H1 (cell line): ENCODE results near the gene GRAMD1C. TPM values are rescaled to one million over a fixed set of nuclear protein-coding genes. Genes with fewer than 3 reads are reported as not detected.

ENCODE experiments used
- CTCF ChIA-PET: fragments of 300-600 bp; sonication (Branson Sonifier 250); formaldehyde crosslinking; loops from one replicate; lab custom pipeline; 2021; ENCODE audit not compliant: partially characterized antibody; lab: Charles Lee
- POLR2A ChIA-PET: fragments of 300-600 bp; sonication (Branson Sonifier 250); formaldehyde crosslinking; loops from one replicate; lab custom pipeline; 2021; ENCODE audit warnings: inconsistent platforms; ENCODE audit not compliant: partially characterized antibody; lab: Charles Lee
- DNase-seq, 2 experiments: peaks; one replicate each; pipeline versions ENCODE4 v3.0.0 to v3.0.0-alpha.2; 2010 to 2022; ENCODE audit warnings: low spot score in 2 of 2, low read depth in 1 of 2, mixed read lengths in 1 of 2
- FAIRE-seq: peaks from 2 replicates; lab custom pipeline; 2011; peaks lifted over from hg19 to GRCh38; lab: Jason Lieb, UNC
- H2AFZ ChIP-seq: 2 replicates; pipeline ENCODE4 v1.8.1; 2012; ENCODE audit warnings: low read length, inconsistent platforms
- H2AK5ac ChIP-seq: 2 replicates; pipeline ENCODE4 v1.6.1; 2013; ENCODE audit warnings: low read depth, low read length
- H2BK120ac ChIP-seq: replicated peaks from 2 replicates; pipeline ENCODE3; 2013; ENCODE audit warnings: low read depth, low read length, inconsistent platforms
- H2BK12ac ChIP-seq: 2 replicates; pipeline ENCODE4 v1.6.1; 2013; ENCODE audit warnings: low read depth, low read length
- H2BK15ac ChIP-seq: 2 replicates; pipeline ENCODE4 v1.6.1; 2013; ENCODE audit warnings: low read length
- H2BK20ac ChIP-seq: 2 replicates; pipeline ENCODE4 v1.6.1; 2013; ENCODE audit warnings: low read length
- H2BK5ac ChIP-seq: 2 replicates; pipeline ENCODE4 v1.6.1; 2013; ENCODE audit warnings: low read depth, low read length
- H3K14ac ChIP-seq: 2 replicates; pipeline ENCODE4 v1.6.1; 2013; ENCODE audit warnings: inconsistent platforms; ENCODE audit not compliant: insufficient read length
- H3K18ac ChIP-seq: 2 replicates; pipeline ENCODE4 v1.6.1; 2013; ENCODE audit warnings: low read length; ENCODE audit errors: extremely low read depth
- H3K23ac ChIP-seq: 2 replicates; pipeline ENCODE4 v1.6.1; 2013; ENCODE audit warnings: inconsistent platforms; ENCODE audit not compliant: insufficient read length
- H3K23me2 ChIP-seq: 2 replicates; pipeline ENCODE4 v1.6.1; 2013; ENCODE audit warnings: low read depth, low read length
- H3K27ac ChIP-seq: 2 replicates; pipeline ENCODE4 v1.6.1; 2011; ENCODE audit warnings: low read depth, low read length, inconsistent platforms
- H3K27me3 ChIP-seq, 4 experiments: replicated peaks in 1 of 4; 1 replicate in 1 of 4; 2 replicates in 3 of 4; pipeline versions ENCODE4 v1.6.1 to v1.8.1; 2011 to 2013; ENCODE audit warnings: low read length in 3 of 4, mild to moderate bottlenecking in 3 of 4, inconsistent platforms in 2 of 4, mixed read lengths in 2 of 4, moderate library complexity in 1 of 4; ENCODE audit not compliant: control insufficient read depth in 3 of 4, insufficient read depth in 3 of 4; ENCODE audit errors: extremely low read depth in 1 of 4
- H3K36me3 ChIP-seq, 4 experiments: 2 replicates each; pipeline versions ENCODE4 v1.6.1 to v1.8.1; 2011 to 2013; ENCODE audit warnings: mild to moderate bottlenecking in 4 of 4, low read length in 3 of 4, moderate library complexity in 2 of 4, control low read depth in 1 of 4, inconsistent platforms in 1 of 4; ENCODE audit not compliant: insufficient read depth in 4 of 4, control insufficient read depth in 2 of 4
- H3K4ac ChIP-seq: replicated peaks from 2 replicates; pipeline ENCODE3; 2013; ENCODE audit warnings: low read length, low read depth, mixed read lengths, inconsistent platforms; ENCODE audit not compliant: insufficient read length
- H3K4me1 ChIP-seq, 4 experiments: replicated peaks in 1 of 4; 1 replicate in 1 of 4; 2 replicates in 3 of 4; pipeline versions ENCODE4 v1.6.1 to v1.8.1; 2011 to 2013; ENCODE audit warnings: low read length in 3 of 4, inconsistent platforms in 2 of 4, mixed read lengths in 1 of 4; ENCODE audit not compliant: insufficient read depth in 4 of 4, control insufficient read depth in 3 of 4
- H3K4me2 ChIP-seq, 2 experiments: 2 replicates each; pipeline versions ENCODE4 v1.6.1 to v1.8.1; 2011 to 2013; ENCODE audit warnings: low read depth in 2 of 2, low read length in 2 of 2, control low read depth in 1 of 2, inconsistent platforms in 1 of 2, mild to moderate bottlenecking in 1 of 2; ENCODE audit not compliant: insufficient read depth in 1 of 2
- H3K4me3 ChIP-seq, 4 experiments: fragments of 200-600, 300-600 bp in 1 of 4; sonication (generic), shearing (Covaris generic), sonication (Bioruptor Twin) in 1 of 4; 2 replicates each; pipeline versions ENCODE4 v1.5.1 to v1.8.1; 2011 to 2016; ENCODE audit warnings: low read length in 4 of 4, low read depth in 3 of 4, control low read depth in 2 of 4, inconsistent platforms in 2 of 4, mild to moderate bottlenecking in 2 of 4, mixed read lengths in 1 of 4, moderate library complexity in 1 of 4; ENCODE audit not compliant: insufficient read depth in 2 of 4; ENCODE audit errors: extremely low read depth in 1 of 4
- H3K56ac ChIP-seq: replicated peaks from 2 replicates; pipeline ENCODE3; 2013; ENCODE audit warnings: low read depth, mild to moderate bottlenecking, mixed read lengths, low read length, inconsistent platforms; ENCODE audit not compliant: insufficient read length
- H3K79me1 ChIP-seq: 2 replicates; pipeline ENCODE4 v1.6.1; 2013; ENCODE audit warnings: low read depth, low read length, control low read depth
- H3K79me2 ChIP-seq, 2 experiments: 2 replicates each; pipeline versions ENCODE4 v1.6.1 to v1.8.1; 2012 to 2013; ENCODE audit warnings: low read length in 2 of 2, mild to moderate bottlenecking in 2 of 2, inconsistent platforms in 1 of 2; ENCODE audit not compliant: insufficient read depth in 2 of 2, control insufficient read depth in 1 of 2
- H3K9ac ChIP-seq, 4 experiments: replicated peaks in 1 of 4; 1 replicate in 1 of 4; 2 replicates in 3 of 4; pipeline versions ENCODE4 v1.6.1 to v1.8.1; 2011 to 2013; ENCODE audit warnings: low read depth in 3 of 4, low read length in 3 of 4, control low read depth in 2 of 4, mild to moderate bottlenecking in 2 of 4, moderate library complexity in 2 of 4, inconsistent platforms in 1 of 4; ENCODE audit errors: extremely low read depth in 1 of 4
- H3K9me3 ChIP-seq, 2 experiments: 2 replicates each; pipeline versions ENCODE4 v1.6.1 to v1.8.1; 2012 to 2013; ENCODE audit warnings: mild to moderate bottlenecking in 2 of 2, moderate library complexity in 2 of 2, control low read depth in 1 of 2, inconsistent platforms in 1 of 2, low read depth in 1 of 2, low read length in 1 of 2, mixed read lengths in 1 of 2; ENCODE audit not compliant: insufficient read depth in 2 of 2
- H4K20me1 ChIP-seq, 2 experiments: replicated peaks in 1 of 2; 2 replicates each; pipeline versions ENCODE3 to v1.8.1; 2011 to 2013; ENCODE audit warnings: inconsistent platforms in 2 of 2, low read length in 2 of 2, mild to moderate bottlenecking in 1 of 2; ENCODE audit not compliant: insufficient read depth in 2 of 2, control insufficient read depth in 1 of 2
- H4K5ac ChIP-seq: 2 replicates; pipeline ENCODE4 v1.6.1; 2013; ENCODE audit warnings: low read length, low read depth, mixed read lengths, inconsistent platforms; ENCODE audit not compliant: insufficient read length
- H4K8ac ChIP-seq: 2 replicates; pipeline ENCODE4 v1.8.0; 2013; ENCODE audit warnings: mild to moderate bottlenecking, moderate library complexity, low read length, inconsistent platforms; ENCODE audit not compliant: insufficient read depth; ENCODE audit errors: extremely low read depth
- H4K91ac ChIP-seq: replicated peaks from 2 replicates; pipeline ENCODE3; 2013; ENCODE audit warnings: low read length, mixed read lengths, inconsistent platforms; ENCODE audit not compliant: insufficient read length
- RFX5 ChIP-seq: IDR thresholded peaks from 2 replicates; pipeline ENCODE4 v1.6.1; 2011; ENCODE audit warnings: low read depth, low read length, improper control_type of control experiment, borderline replicate concordance
- RNF2 ChIP-seq: fragments of 200-900, 300-1000 bp; sonication (generic); IDR thresholded peaks from 2 replicates; pipeline ENCODE4 v1.7.1; 2016; ENCODE audit warnings: borderline replicate concordance, low read depth, mild to moderate bottlenecking, antibody characterized with exemption, low read length; ENCODE audit not compliant: poor library complexity, severe bottlenecking; ENCODE audit errors: missing control alignments
- TEAD4 ChIP-seq: IDR thresholded peaks from 2 replicates; pipeline ENCODE4 v1.6.1; 2012; ENCODE audit warnings: low read depth, low read length, inconsistent platforms, mixed read lengths
- WGBS, 2 experiments: shearing (Covaris generic) in 1 of 2; methylation state at CpG; one replicate each; pipeline versions ENCODE4 v1.1.6 to v1.1.7; 2013 to 2015; ENCODE audit warnings: low lambda C conversion rate in 2 of 2, mixed read lengths in 2 of 2, inconsistent platforms in 1 of 2, low coverage in 1 of 2, missing lambda C conversion rate in 1 of 2; ENCODE audit not compliant: insufficient replicate concordance in 2 of 2, insufficient coverage in 1 of 2, insufficient read length in 1 of 2; ENCODE audit errors: extremely low coverage in 1 of 2, missing lambda C conversion rate in 1 of 2; 5-methylcytosine and 5-hydroxymethylcytosine counted together
- polyA plus RNA-seq, 7 experiments: library from polyadenylated mRNA; depleted of rRNA in 3 of 7; stranded (reverse) in 5 of 7; unstranded in 2 of 7; fragments of >200 nt in 5 of 7; fragments of 200-250 nt in 2 of 7; gene quantifications; 1 replicate in 5 of 7; 2 replicates in 1 of 7; 4 replicates in 1 of 7; pipeline versions ENCODE4 v1.2.1 to v1.2.3, GENCODE V29; 2011 to 2013; ENCODE audit warnings: missing spikeins in 2 of 7, mixed read lengths in 2 of 7
- total RNA-seq: library from RNA; stranded (reverse); fragmentation: NEBNext Ultra II Directional; extraction: Animal tissue kit (Norgen Biotek cat#: 25700); gene quantifications from 2 replicates; pipeline ENCODE4 v1.2.1, GENCODE V29; 2021
- TF ChIP-seq, protein P1 (sequence below): IDR thresholded peaks from 2 replicates; pipeline ENCODE4 v1.6.1; 2012; ENCODE audit warnings: low read length, inconsistent platforms

Gene GRAMD1C
- total and polyA plus RNA-seq, 2 of the 8 experiments (the other 6 are each of a cell fraction or from before 2014, with no cell fraction given): 0.62 to 2.1 TPM

DNA sequence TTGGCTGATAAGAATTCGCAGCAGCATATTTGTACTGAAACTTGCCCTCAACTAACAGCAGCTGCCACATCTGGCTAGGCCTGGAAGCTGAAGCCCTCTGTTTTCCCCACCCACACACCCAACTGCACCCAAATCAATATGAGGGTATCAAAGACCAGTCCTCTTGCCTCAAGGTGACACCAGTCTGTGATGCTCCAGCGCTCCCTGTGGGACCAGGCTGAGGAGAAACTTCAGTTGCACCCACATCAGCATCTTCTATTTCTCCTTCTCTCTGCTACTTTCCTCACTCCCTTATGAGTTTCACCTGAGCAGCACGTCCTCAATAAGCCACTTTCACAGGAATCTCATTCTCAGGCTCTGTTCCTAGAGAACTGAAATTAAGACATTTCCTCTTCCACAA lies 18.7 kb upstream of the GRAMD1C start:
- no peak overlapping the region for H3K4me3 ChIP-seq
- no peaks in the 10 kb centered on the region for H3K9me3 ChIP-seq
- no peaks in the 10 kb centered on the region for H3K36me3 ChIP-seq
- H3K14ac ChIP-seq: no peak overlapping the region
- WGBS, 2 experiments: 78% methylated on average over 3 of the region's 3 CpGs; no CpG with 5 or more reads in 1 of the 2 experiments
- no peak overlapping the region for H3K4me2 ChIP-seq
- H3K79me1 ChIP-seq: no peaks in the 10 kb centered on the region
- DNase-seq: no peak
- CTCF ChIA-PET: no interaction called here
- H3K23me2 ChIP-seq: no peaks in the 10 kb centered on the region
- no peak overlapping the region for H2BK5ac ChIP-seq
- no peak overlapping the region for H2BK20ac ChIP-seq
- no peaks in the 10 kb centered on the region for H3K27me3 ChIP-seq
- no peak overlapping the region for H2BK120ac ChIP-seq
- H3K4ac ChIP-seq: no peak overlapping the region
- H4K5ac ChIP-seq: no peak overlapping the region
- no peak overlapping the region for H3K27ac ChIP-seq
- no peak overlapping the region for H3K56ac ChIP-seq
- no peaks in the 10 kb centered on the region for H4K20me1 ChIP-seq
- no peak overlapping the region for H4K8ac ChIP-seq
- TF ChIP-seq, protein P1, sequence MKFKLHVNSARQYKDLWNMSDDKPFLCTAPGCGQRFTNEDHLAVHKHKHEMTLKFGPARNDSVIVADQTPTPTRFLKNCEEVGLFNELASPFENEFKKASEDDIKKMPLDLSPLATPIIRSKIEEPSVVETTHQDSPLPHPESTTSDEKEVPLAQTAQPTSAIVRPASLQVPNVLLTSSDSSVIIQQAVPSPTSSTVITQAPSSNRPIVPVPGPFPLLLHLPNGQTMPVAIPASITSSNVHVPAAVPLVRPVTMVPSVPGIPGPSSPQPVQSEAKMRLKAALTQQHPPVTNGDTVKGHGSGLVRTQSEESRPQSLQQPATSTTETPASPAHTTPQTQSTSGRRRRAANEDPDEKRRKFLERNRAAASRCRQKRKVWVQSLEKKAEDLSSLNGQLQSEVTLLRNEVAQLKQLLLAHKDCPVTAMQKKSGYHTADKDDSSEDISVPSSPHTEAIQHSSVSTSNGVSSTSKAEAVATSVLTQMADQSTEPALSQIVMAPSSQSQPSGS: no peak
- TF ChIP-seq TEAD4: no peak
- TF ChIP-seq RNF2: no peak
- TF ChIP-seq RFX5: no peak
- TF ChIP-seq, all 59 proteins: peak for 0
- no peak overlapping the region for H2AFZ ChIP-seq
- no peak overlapping the region for H3K9ac ChIP-seq
- H4K91ac ChIP-seq: no peak overlapping the region
- H3K23ac ChIP-seq: no peak overlapping the region
- FAIRE-seq: no peak
- H3K79me2 ChIP-seq: no peaks in the 10 kb centered on the region
- no peak overlapping the region for H3K18ac ChIP-seq
- no peaks in the 10 kb centered on the region for H3K4me1 ChIP-seq
- H2BK12ac ChIP-seq: no peak overlapping the region
- no peak overlapping the region for H2AK5ac ChIP-seq
- POLR2A ChIA-PET: no interaction called here
- no peak overlapping the region for H2BK15ac ChIP-seq
